ENCODE measurements around the gene ATP7B.

The ATP7B gene

GRCh38 chr13:51894239-51894638, 117.0 kb downstream of the ATP7B start:
- DNase-seq, result no peak
- intact Hi-C loops (cut with DNase I; ENCODE audit: low total_unique reads), result no loop called here
- TF ChIP-seq CTCF (IDR thresholded peaks at IDR 0.05), result no peak
- no peaks in the 10 kb centered on the region for H3K27me3 ChIP-seq
- H3K4me3 ChIP-seq, result no peak overlapping the region
- no peaks in the 10 kb centered on the region for H3K36me3 ChIP-seq
- no peaks in the 10 kb centered on the region for H3K4me1 ChIP-seq
- H3K9me3 ChIP-seq, result no peaks in the 10 kb centered on the region
- H3K27ac ChIP-seq, result no peak overlapping the region

- intact Hi-C loops (cut with DNase I; ENCODE audit: low total_unique reads), result no loop called here
- no peak overlapping the region for H3K4me3 ChIP-seq
- no peak overlapping the region for H3K27ac ChIP-seq
- H3K9me3 ChIP-seq, result no peaks in the 10 kb centered on the region
- no peaks in the 10 kb centered on the region for H3K27me3 ChIP-seq
- no peaks in the 10 kb centered on the region for H3K4me1 ChIP-seq
- DNase-seq, result no peak
- TF ChIP-seq CTCF (IDR thresholded peaks at IDR 0.05), result no peak
- no peaks in the 10 kb centered on the region for H3K36me3 ChIP-seq
Measured at GRCh38 chr13:51892657-51893056, 118.6 kb downstream of the ATP7B start.

GRCh38 chr13:51887468-51887867, 123.8 kb downstream of the ATP7B start:
- Histone ChIP-seq H3K4me1 (no peaks in the 10 kb centered on the region), H3K27me3 (no peaks in the 10 kb centered on the region), H3K4me3 (no peak overlapping the region), H3K9me3 (no peaks in the 10 kb centered on the region), H3K27ac (no peak overlapping the region), H3K36me3 (no peaks in the 10 kb centered on the region)
- TF ChIP-seq CTCF (IDR thresholded peaks at IDR 0.05), result no peak
- no peak for DNase-seq
- intact Hi-C loops (cut with DNase I; ENCODE audit: low total_unique reads), result no loop called here

- Histone ChIP-seq H3K9me3 (no peaks in the 10 kb centered on the region), H3K27me3 (no peaks in the 10 kb centered on the region), H3K36me3 (no peaks in the 10 kb centered on the region), H3K27ac (no peak overlapping the region), H3K4me3 (no peak overlapping the region), H3K4me1 (no peaks in the 10 kb centered on the region)
- no peak for TF ChIP-seq CTCF (IDR thresholded peaks at IDR 0.05)
- intact Hi-C loops (cut with DNase I; ENCODE audit: low total_unique reads), result no loop called here
- DNase-seq, result no peak
Measured at GRCh38 chr13:51885651-51886050, 125.6 kb downstream of the ATP7B start.

GRCh38 chr13:51883226-51883600, 128.0 kb downstream of the ATP7B start:
- TF ChIP-seq CTCF (IDR thresholded peaks at IDR 0.05), result no peak
- no peaks in the 10 kb centered on the region for H3K27me3 ChIP-seq
- H3K36me3 ChIP-seq, result no peaks in the 10 kb centered on the region
- no peaks in the 10 kb centered on the region for H3K4me1 ChIP-seq
- H3K4me3 ChIP-seq, result no peak overlapping the region
- no peaks in the 10 kb centered on the region for H3K9me3 ChIP-seq
- intact Hi-C loops (cut with DNase I; ENCODE audit: low total_unique reads), result no loop called here
- H3K27ac ChIP-seq, result no peak overlapping the region
- DNase-seq, result no peak

All from tibial artery (tissue), 4 donors.